ENCODE measurements around the gene DYNLT5.
"Not testable (repeated sequence)": the region's sequence is repeated elsewhere in the genome, so short reads cannot be mapped to it uniquely, and the experiment has no call there.

DYNLT5 gene

DNA sequence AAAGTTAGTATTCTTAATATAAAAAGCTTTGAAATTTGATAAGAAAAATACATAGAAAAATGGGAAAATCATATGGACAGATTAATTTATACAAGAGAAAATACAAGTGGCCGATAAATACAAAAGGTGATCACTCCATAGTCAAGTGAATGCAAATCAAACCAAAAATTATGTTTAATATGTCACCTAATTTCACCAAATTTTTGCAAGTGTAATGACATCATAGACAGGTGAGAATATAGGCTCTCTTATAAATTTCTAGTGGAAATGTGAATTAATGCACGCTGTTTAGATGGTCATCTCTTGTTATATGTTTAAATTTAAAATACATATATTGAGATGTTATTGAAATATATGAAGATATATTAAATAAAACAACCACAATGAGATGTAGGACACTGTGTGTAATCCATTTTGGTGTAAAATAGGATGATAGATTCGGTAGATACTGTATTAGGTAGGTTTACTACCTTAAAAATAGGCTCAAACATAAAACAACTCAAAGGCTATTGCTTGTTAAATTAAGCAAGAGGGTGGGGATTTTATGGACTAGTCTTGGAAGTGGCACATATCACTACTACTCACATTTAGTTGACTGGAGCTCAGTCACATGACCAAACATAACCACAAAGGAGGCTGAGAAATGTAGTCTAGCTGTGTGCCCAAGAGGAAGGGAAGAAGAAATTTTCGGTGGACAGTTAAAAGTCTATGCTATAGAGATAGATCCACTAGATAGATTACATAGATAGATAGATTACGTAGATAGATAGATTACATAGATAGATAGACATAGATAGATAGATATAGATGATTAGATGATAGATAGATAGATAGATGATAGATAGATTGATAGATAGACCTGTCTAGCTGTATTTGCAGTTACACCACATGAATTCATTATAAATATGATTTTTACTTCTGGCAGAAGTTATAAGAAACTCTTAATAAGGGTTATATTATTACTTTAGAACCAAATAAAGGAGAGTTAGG lies 39.7 kb downstream of the DYNLT5 start:
- no peak for DNase-seq

DNA sequence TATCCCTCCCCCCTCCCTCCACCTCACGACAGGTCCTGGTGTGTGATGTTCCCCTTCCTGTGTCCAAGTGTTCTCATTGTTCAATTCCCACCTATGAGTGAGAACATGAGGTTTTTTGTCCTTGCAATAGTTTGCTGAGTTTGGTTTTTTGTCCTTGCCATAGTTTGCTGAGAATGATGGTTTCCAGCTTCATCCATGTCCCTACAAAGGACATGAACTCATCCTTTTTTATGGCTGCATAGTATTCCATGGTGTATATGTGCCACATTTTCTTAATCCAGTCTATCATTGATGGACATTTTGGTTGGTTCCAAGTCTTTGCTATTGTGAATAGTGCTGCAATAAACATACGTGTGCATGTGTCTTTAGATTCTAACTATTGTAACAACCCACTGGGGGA lies 43.6 kb downstream of the DYNLT5 start:
- not testable (repeated sequence) for DNase-seq

- no peak for DNase-seq
Observed at GRCh38 chr1:66809245-66809644, 57.0 kb downstream of the DYNLT5 start.

- no peak for DNase-seq
Observed at GRCh38 chr1:66809736-66810326, 57.6 kb downstream of the DYNLT5 start.

DNA sequence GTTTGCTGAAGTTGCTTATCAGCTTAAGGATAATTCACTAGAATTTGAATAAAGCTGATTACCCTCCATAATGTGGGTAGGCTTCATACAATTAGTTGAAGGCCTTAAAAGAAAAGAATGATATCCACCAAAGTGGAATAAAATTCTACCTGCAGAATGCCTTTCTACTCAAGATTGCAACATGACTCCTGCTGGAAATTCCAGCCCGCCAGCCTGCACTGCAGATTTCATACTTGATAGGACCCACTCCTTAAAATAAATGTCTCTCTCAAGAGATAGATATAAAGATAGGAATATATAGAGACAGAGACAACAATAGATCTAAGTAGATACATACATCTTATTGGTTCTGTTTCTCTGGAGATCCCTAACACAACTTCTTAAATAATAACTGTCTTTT lies 72.5 kb downstream of the DYNLT5 start:
- DNase-seq, result no peak
